Neutrophil (primary cell): ENCODE data around the gene FOSL2.

Source experiments
- H3K27ac ChIP-seq: fragments of 200-600 bp; sonication (generic); 2 replicates; pipeline ENCODE4 v1.5.1; 2016; ENCODE audit warnings: mild to moderate bottlenecking, moderate library complexity
- H3K27me3 ChIP-seq: fragments of 200-600 bp; sonication (generic); 2 replicates; pipeline ENCODE4 v1.6.0; 2016; ENCODE audit warnings: mild to moderate bottlenecking
- H3K36me3 ChIP-seq: fragments of 200-600 bp; sonication (generic); 2 replicates; pipeline ENCODE4 v1.5.1; 2017
- H3K4me1 ChIP-seq, 2 experiments: fragments of 200-600 bp in 1 of 2; sonication (generic) in 1 of 2; 1 replicate in 1 of 2; 2 replicates in 1 of 2; pipeline versions ENCODE4 v1.5.1 to v1.6.1; 2013 to 2016; ENCODE audit warnings: low read depth in 1 of 2, low read length in 1 of 2, mild to moderate bottlenecking in 1 of 2, moderate library complexity in 1 of 2; ENCODE audit not compliant: control insufficient read depth in 1 of 2, insufficient read depth in 1 of 2
- H3K4me3 ChIP-seq, 2 experiments: fragments of 200-600 bp in 1 of 2; sonication (generic) in 1 of 2; 1 replicate in 1 of 2; 2 replicates in 1 of 2; pipeline ENCODE4 v1.5.1; 2013 to 2016; ENCODE audit warnings: low read depth in 1 of 2, low read length in 1 of 2, mild to moderate bottlenecking in 1 of 2, moderate library complexity in 1 of 2
- H3K9me3 ChIP-seq: fragments of 200-600 bp; sonication (generic); 2 replicates; pipeline ENCODE4 v1.5.1; 2016
- TF ChIP-seq, protein P1 (sequence below): fragments of 200-600 bp; sonication (generic); IDR thresholded peaks from 2 replicates; pipeline ENCODE4 v1.5.1; 2016; ENCODE audit warnings: antibody characterized with exemption

The FOSL2 gene

DNA sequence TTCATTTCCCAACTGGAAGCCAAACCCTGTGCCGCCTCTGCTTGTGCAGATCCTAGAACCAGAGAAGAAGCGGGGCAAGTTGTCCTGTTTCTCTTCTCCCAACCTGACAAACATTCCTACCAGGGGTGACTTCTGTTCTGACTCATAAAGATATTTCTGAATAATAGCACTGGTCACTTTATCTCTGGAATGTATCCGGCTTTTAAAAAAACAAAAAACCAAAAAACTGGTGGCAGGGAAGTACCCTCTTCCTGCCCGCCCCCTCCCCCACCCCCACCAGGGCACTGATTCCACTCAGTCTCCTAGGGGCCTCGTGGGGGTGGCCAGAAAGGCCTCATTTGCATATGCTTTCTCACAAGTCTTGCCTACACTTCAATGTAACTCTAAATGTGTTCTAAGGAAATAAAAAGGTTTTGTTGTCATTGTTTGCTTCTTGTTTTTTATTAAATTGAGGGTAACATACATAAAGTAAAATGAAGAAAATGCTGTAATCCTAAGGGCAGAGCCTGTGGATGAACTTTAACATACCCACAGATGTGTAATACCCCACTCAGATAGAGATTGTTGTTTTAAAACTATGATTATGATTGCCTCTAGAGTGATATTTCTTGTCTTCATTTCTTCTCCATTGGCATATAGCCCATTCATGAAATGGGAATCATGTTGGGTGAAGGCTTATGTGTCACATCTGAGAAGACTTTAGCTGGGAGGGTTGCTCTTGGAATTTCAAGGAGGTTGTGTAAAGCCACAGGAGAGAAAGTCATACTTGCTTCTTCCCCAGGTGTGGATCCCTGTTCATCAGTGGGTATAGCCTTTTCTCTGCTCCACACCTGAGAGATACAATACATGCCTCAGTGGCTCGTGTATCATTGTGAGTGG is 5.3 kb upstream of the FOSL2 start:
- peaks cover 16 to 18% of the 10 kb centered on the region in 2 experiments for H3K4me1 ChIP-seq
- no peaks in the 10 kb centered on the region for H3K36me3 ChIP-seq
- H3K9me3 ChIP-seq = no peaks in the 10 kb centered on the region
- H3K27me3 ChIP-seq = peaks cover 14% of the 10 kb centered on the region
- H3K4me3 ChIP-seq = no peak overlapping the region
- H3K27ac ChIP-seq = no peak overlapping the region
- TF ChIP-seq, protein P1, sequence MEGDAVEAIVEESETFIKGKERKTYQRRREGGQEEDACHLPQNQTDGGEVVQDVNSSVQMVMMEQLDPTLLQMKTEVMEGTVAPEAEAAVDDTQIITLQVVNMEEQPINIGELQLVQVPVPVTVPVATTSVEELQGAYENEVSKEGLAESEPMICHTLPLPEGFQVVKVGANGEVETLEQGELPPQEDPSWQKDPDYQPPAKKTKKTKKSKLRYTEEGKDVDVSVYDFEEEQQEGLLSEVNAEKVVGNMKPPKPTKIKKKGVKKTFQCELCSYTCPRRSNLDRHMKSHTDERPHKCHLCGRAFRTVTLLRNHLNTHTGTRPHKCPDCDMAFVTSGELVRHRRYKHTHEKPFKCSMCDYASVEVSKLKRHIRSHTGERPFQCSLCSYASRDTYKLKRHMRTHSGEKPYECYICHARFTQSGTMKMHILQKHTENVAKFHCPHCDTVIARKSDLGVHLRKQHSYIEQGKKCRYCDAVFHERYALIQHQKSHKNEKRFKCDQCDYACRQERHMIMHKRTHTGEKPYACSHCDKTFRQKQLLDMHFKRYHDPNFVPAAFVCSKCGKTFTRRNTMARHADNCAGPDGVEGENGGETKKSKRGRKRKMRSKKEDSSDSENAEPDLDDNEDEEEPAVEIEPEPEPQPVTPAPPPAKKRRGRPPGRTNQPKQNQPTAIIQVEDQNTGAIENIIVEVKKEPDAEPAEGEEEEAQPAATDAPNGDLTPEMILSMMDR = no peak

GRCh38 chr2:28389399-28390240 is 3.0 kb upstream of the FOSL2 start:
- peaks cover 3% of the 10 kb centered on the region for H3K36me3 ChIP-seq
- peaks cover 16 to 18% of the 10 kb centered on the region in 2 experiments for H3K4me1 ChIP-seq
- H3K4me3 ChIP-seq = peak overlapping the region; percentile 88 to 89
- no peaks in the 10 kb centered on the region for H3K9me3 ChIP-seq
- peak overlapping the region; percentile 100 for H3K27ac ChIP-seq
- H3K27me3 ChIP-seq = peaks cover 14% of the 10 kb centered on the region
- TF ChIP-seq, protein P1 = no peak

DNA sequence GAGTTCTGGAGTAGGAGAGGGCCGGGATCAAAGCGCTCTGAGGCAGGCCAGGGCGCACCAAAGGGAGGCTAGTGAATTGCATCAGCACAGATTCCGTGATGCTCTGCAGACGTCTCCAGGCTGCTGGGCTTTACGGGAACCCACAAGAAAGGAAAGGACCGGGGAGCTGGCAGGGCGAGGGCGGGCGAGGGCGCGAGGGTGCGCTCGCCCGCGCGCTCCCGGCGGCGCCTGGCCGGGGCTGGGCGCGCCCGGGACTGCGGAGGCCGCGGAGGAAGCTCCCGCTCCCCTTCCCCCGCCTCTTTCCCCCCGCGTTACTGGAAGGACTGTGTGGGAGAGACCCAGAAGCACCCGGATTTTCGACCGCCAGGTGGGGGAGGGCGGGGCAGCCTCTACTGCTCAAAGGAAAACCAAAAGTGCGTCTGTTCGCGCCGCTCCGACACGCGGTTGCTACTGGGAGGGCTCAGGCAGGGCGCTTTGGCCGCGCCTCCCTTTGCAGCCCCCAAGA is 2.4 kb upstream of the FOSL2 start:
- H3K9me3 ChIP-seq = no peaks in the 10 kb centered on the region

DNA sequence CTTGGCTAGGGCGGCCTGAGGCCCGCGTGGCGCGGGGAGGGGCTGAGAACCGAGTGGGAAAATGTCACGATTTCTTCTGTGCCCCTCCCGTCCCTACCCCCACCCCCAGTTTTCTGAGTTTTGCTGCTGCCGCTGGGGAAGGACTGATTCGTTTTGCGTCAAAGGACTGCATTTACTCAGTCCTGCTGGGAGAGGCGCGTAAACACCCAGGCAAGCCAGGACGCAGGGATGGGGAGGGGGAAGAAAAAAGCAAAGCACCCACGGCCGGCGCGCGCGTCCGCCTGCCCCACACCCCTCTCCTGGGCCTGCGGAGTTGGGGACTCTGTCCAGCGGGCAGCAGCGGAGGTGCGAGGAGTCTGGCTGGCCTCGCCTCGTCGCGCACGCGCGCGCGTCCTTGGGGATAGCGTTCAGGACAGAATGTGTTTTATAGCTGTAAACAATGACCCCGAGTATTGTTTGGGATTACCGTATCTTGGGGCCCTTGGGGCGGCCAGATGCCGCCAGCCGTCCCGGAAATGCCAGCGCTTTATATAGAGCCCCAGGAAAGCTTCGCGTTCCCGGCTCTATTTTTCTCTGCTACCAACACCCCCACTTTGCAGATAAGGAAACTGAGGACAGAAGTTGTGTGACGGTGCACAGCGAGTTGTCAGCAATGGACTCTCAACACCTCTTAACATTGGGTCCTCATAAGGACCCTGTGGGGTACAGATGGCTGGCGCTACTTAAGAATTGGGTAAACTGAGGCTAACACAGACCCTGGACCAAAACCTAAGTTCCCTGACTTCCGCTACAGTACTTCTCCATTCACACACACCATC is 1.7 kb upstream of the FOSL2 start:
- Histone ChIP-seq H3K4me3 (peak overlapping the region; percentile 88 to 89), H3K36me3 (peaks cover 3% of the 10 kb centered on the region), H3K9me3 (no peaks in the 10 kb centered on the region), H3K27ac (peak overlapping the region; percentile 100), H3K4me1 (peaks cover 16 to 18% of the 10 kb centered on the region in 2 experiments), H3K27me3 (peaks cover 14% of the 10 kb centered on the region)
- TF ChIP-seq, protein P1 = peak; percentile 23

More for the DNA sequence above, 2.4 kb upstream of the FOSL2 start:
- TF ChIP-seq, protein P1 = peak; percentile 66
- H3K27me3 ChIP-seq = peaks cover 14% of the 10 kb centered on the region
- peak overlapping the region; percentile 100 for H3K27ac ChIP-seq
- H3K36me3 ChIP-seq = peaks cover 3% of the 10 kb centered on the region
- peaks cover 16 to 18% of the 10 kb centered on the region in 2 experiments for H3K4me1 ChIP-seq
- peak overlapping the region; percentile 88 to 89 for H3K4me3 ChIP-seq
